NCI-H2227 (cell line): ENCODE measurements around the gene PADI2.

Experiments used
- DNase-seq: peaks from one replicate; lab custom pipeline; 2025; ENCODE audit not compliant: unreplicated experiment; lab: John Stamatoyannopoulos, UW

Gene PADI2

GRCh38 chr1:17140279-17140678 is 21.0 kb upstream of the PADI2 start:
- no peak for DNase-seq

- DNase-seq: no peak
Observed at GRCh38 chr1:17139637-17140036, 20.4 kb upstream of the PADI2 start.

GRCh38 chr1:17137441-17137840 is 18.2 kb upstream of the PADI2 start:
- DNase-seq: no peak

- no peak for DNase-seq
Observed at GRCh38 chr1:17136936-17137335, 17.7 kb upstream of the PADI2 start.

- no peak for DNase-seq
Observed at GRCh38 chr1:17136145-17136544, 16.9 kb upstream of the PADI2 start.

- no peak for DNase-seq
Observed at GRCh38 chr1:17135530-17135929, 16.3 kb upstream of the PADI2 start.

- no peak for DNase-seq
Observed at GRCh38 chr1:17134724-17135123, 15.5 kb upstream of the PADI2 start.

- DNase-seq: no peak
Observed at GRCh38 chr1:17134034-17134433, 14.8 kb upstream of the PADI2 start.

GRCh38 chr1:17130138-17130635 is 10.9 kb upstream of the PADI2 start:
- DNase-seq: no peak

GRCh38 chr1:17128361-17128760 is 9.1 kb upstream of the PADI2 start:
- no peak for DNase-seq

GRCh38 chr1:17125756-17126237 is 6.5 kb upstream of the PADI2 start:
- peak; percentile 91 for DNase-seq

GRCh38 chr1:17123196-17124045 is 4.2 kb upstream of the PADI2 start:
- DNase-seq: no peak

GRCh38 chr1:17122521-17123164 is 3.4 kb upstream of the PADI2 start:
- peak; percentile 71 for DNase-seq

GRCh38 chr1:17121881-17122280 is 2.6 kb upstream of the PADI2 start:
- no peak for DNase-seq

- DNase-seq: no peak
Observed at GRCh38 chr1:17120962-17121837, 1.9 kb upstream of the PADI2 start.

GRCh38 chr1:17120481-17120877 is 1.2 kb upstream of the PADI2 start:
- DNase-seq: no peak

GRCh38 chr1:17119773-17120480 is 676 bp upstream of the PADI2 start:
- DNase-seq: no peak

GRCh38 chr1:17118706-17119075 is 560 bp downstream of the PADI2 start:
- no peak for DNase-seq

- no peak for DNase-seq
Observed at GRCh38 chr1:17118268-17118667, 983 bp downstream of the PADI2 start.

GRCh38 chr1:17117451-17118265 is 1.6 kb downstream of the PADI2 start:
- DNase-seq: no peak
